GM10266 (cell line): ENCODE data around the gene TMEM127.

ENCODE experiments used
- DNase-seq: peaks from one replicate; pipeline ENCODE4 v3.0.0; 2012; ENCODE audit errors: extremely low spot score
- CTCF ChIP-seq: IDR thresholded peaks from 2 replicates; pipeline ENCODE4 v1.5.1; 2012; ENCODE audit warnings: mild to moderate bottlenecking, low read depth; ENCODE audit not compliant: control insufficient read depth, insufficient read depth; ENCODE audit errors: missing control alignments

The TMEM127 gene

GRCh38 chr2:96265840-96266679, at the start of gene TMEM127, which contains the start of gene CIAO1:
Gene TMEM127 (minus strand): TSS chr2:96265997. CDS start chr2:96265381, 616 bp downstream.
Gene CIAO1 (plus strand): TSS chr2:96266225. CDS start chr2:96266351, 126 bp downstream.
- DNase-seq = peak; percentile 98
- TF ChIP-seq CTCF = peak; percentile 39

- TF ChIP-seq CTCF = no peak
- no peak for DNase-seq
These were observed 49.2 kb upstream of the TMEM127 start for GRCh38 chr2:96315005-96315399.

GRCh38 chr2:96308248-96308647, 42.5 kb upstream of the TMEM127 start:
- no peak for TF ChIP-seq CTCF
- no peak for DNase-seq

GRCh38 chr2:96306370-96306769, 40.6 kb upstream of the TMEM127 start:
- TF ChIP-seq CTCF = no peak
- DNase-seq = no peak

GRCh38 chr2:96305979-96306308, 40.1 kb upstream of the TMEM127 start:
- TF ChIP-seq CTCF = no peak
- DNase-seq = no peak

- DNase-seq = peak; percentile 84
- no peak for TF ChIP-seq CTCF
These were observed 39.5 kb upstream of the TMEM127 start, which contains the start of gene SNRNP200 for GRCh38 chr2:96305091-96305978. Gene SNRNP200 (minus strand): TSS chr2:96305546. CDS start chr2:96305437, 109 bp downstream.

- TF ChIP-seq CTCF = no peak
- no peak for DNase-seq
These were observed 38.8 kb upstream of the TMEM127 start for GRCh38 chr2:96304606-96305005.
